GM08714 (cell line): ENCODE measurements around the gene NAT16.
"Not testable (repeated sequence)": the region's sequence is repeated elsewhere in the genome, so short reads cannot be mapped to it uniquely, and the experiment has no call there.

Source experiments
- H3K4me3 ChIP-seq: fragments of 200-500 bp; sonication (Bioruptor generic); 2 replicates; pipeline ENCODE4 v1.5.1; 2014; ENCODE audit warnings: mild to moderate bottlenecking, low read length, inconsistent platforms
- ZNF274 ChIP-seq: IDR thresholded peaks from 2 replicates; pipeline ENCODE4 v1.6.1; 2012; ENCODE audit warnings: mild to moderate bottlenecking, low read depth, low read length

NAT16 gene

GRCh38 chr7:101124376-101125056 lies 55.6 kb downstream of the NAT16 start:
- H3K4me3 ChIP-seq: no peak overlapping the region
- no peak for TF ChIP-seq ZNF274

- no peak overlapping the region for H3K4me3 ChIP-seq
- no peak for TF ChIP-seq ZNF274
These were observed 56.4 kb downstream of the NAT16 start for GRCh38 chr7:101123703-101124068.

- no peak for TF ChIP-seq ZNF274
- H3K4me3 ChIP-seq: no peak overlapping the region; the same call in 1 of the 2 replicates
These were observed 57.0 kb downstream of the NAT16 start for GRCh38 chr7:101122933-101123702.

GRCh38 chr7:101121991-101122932 lies 57.8 kb downstream of the NAT16 start:
- H3K4me3 ChIP-seq: peak overlapping the region; percentile 44; the same call in 1 of the 2 replicates
- no peak for TF ChIP-seq ZNF274

GRCh38 chr7:101121631-101121990 lies 58.5 kb downstream of the NAT16 start:
- H3K4me3 ChIP-seq: not testable (repeated sequence)
